Skeletal muscle satellite cell (primary cell): ENCODE measurements around the gene DNM3.

Experiments
- H3K27me3 ChIP-seq: 2 replicates; pipeline ENCODE4 v1.7.0; 2013; ENCODE audit warnings: low read length; ENCODE audit not compliant: control insufficient read depth, insufficient read depth
- H3K36me3 ChIP-seq: 2 replicates; pipeline ENCODE4 v1.7.0; 2013; ENCODE audit warnings: mild to moderate bottlenecking, control low read depth, low read length; ENCODE audit not compliant: insufficient read depth
- H3K4me1 ChIP-seq: 2 replicates; pipeline ENCODE4 v1.7.0; 2013; ENCODE audit warnings: low read length; ENCODE audit not compliant: control insufficient read depth, insufficient read depth
- H3K4me2 ChIP-seq: 2 replicates; pipeline ENCODE4 v1.7.0; 2013; ENCODE audit warnings: mild to moderate bottlenecking, low read length
- H3K4me3 ChIP-seq: 2 replicates; pipeline ENCODE4 v1.7.0; 2013; ENCODE audit warnings: low read length
- H3K9ac ChIP-seq: 2 replicates; pipeline ENCODE4 v1.7.0; 2013; ENCODE audit warnings: mild to moderate bottlenecking, low read depth, low read length, moderate library complexity
- H3K9me3 ChIP-seq: replicated peaks from 2 replicates; pipeline ENCODE4 v1.7.0; 2013; ENCODE audit warnings: mild to moderate bottlenecking, control low read depth, low read length

The DNM3 gene

DNA sequence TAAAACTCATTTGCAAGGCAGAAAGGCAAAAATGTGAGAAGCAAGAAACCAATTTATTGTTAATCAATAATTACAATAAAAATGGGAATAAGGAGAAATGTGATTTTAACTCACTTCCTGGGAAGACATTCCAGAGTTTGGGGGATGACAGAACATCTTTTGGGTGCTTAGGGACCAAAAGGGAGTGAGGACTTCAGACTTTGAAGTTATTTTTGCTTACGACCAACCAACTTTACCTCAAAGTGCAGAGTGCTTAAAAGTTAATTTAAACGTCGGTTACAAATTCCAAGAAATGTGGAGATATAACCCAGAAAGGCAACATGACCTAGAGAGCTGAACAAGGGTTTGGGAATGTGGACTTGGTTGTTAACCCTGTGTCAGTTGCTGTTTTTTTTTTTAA is 344.7 kb downstream of the DNM3 start:
- Histone ChIP-seq H3K4me3 (no peak overlapping the region), H3K9me3 (no peaks in the 10 kb centered on the region), H3K36me3 (no peaks in the 10 kb centered on the region), H3K4me2 (no peak overlapping the region), H3K27me3 (no peaks in the 10 kb centered on the region), H3K9ac (no peak overlapping the region), H3K4me1 (peaks cover 23% of the 10 kb centered on the region)

DNA sequence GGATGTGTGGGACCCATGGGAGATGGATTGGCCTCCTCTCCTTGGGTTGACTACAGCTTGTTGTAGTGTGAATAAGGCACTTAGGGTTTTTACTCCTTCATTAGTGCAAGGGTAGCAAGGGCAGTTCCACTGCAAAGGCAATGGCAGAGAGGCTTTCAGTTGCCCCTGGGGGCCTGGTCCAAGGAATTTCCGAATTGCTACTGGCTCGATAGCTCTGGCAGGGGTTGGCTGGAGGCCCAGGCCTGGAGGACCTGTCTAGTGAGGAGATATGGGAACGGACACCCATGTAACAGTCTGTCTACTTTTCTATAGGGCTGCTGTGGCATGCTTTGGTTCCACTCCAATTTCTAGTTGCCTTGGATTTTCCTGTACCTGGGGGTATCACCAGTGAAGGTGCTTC is 360.3 kb downstream of the DNM3 start:
- no peak overlapping the region for H3K4me3 ChIP-seq
- no peak overlapping the region for H3K4me2 ChIP-seq

DNA sequence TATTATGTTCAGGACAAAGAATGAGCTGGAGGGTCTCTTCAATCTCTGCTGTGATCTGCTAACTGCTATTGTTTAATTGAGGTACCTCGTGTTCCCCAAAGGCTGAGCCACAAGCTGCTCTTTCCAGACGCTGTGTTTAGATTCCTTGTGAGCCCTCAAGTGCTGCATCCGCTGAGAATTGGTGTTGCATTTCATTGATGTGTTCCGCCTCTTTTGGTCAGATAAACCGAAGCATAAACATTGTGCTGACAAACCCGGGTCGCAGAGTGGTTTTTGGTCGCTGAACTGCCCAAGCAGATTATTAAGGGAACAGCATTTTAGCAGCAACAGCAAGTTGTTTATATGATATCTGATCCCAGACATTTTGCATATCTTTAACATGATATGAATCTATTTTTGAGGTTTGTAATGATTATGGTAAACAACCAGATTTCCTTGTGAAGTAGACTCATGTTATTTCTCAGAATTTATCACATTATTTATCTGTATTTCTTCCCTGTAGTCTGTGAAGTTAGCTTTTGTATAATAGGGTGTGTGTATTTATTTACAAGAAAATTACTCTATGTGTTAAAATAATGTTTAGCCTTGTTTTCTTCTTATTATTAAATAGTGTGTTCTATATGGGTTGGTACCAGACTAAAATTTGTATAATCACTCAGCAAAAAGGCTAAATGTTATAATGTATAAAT is 362.0 kb downstream of the DNM3 start:
- Histone ChIP-seq H3K4me1 (peaks cover 6% of the 10 kb centered on the region), H3K27me3 (no peaks in the 10 kb centered on the region), H3K9ac (no peak overlapping the region), H3K4me3 (no peak overlapping the region), H3K4me2 (no peak overlapping the region), H3K36me3 (no peaks in the 10 kb centered on the region), H3K9me3 (peaks cover 5% of the 10 kb centered on the region)

More for the DNA sequence above, 360.3 kb downstream of the DNM3 start:
- H3K9me3 ChIP-seq = peaks cover 5% of the 10 kb centered on the region
- no peak overlapping the region for H3K9ac ChIP-seq
- H3K27me3 ChIP-seq = no peaks in the 10 kb centered on the region
- peaks cover 6% of the 10 kb centered on the region for H3K4me1 ChIP-seq
- no peaks in the 10 kb centered on the region for H3K36me3 ChIP-seq

DNA sequence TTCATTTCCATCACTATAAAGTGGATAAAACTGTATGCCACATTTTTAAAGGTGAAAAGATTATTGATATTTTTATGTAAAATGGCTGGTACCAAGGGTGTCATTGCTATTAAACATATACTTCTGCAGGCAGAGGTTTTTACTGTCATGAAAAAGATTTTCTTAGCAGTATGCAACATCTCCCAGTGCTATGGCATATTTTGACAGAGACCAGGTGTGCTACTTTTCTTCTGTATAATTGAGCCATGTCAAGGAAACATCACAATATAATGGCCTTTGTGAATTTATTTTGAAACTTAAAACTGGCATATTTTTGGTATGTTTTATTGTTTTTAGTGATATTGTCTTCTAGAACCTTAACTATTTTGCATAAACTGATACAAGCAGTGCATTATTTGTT is 362.6 kb downstream of the DNM3 start:
- Histone ChIP-seq H3K27me3 (no peaks in the 10 kb centered on the region), H3K4me3 (no peak overlapping the region), H3K9ac (no peak overlapping the region), H3K9me3 (peaks cover 1% of the 10 kb centered on the region), H3K4me1 (peaks cover 6% of the 10 kb centered on the region), H3K4me2 (no peak overlapping the region), H3K36me3 (no peaks in the 10 kb centered on the region)

DNA sequence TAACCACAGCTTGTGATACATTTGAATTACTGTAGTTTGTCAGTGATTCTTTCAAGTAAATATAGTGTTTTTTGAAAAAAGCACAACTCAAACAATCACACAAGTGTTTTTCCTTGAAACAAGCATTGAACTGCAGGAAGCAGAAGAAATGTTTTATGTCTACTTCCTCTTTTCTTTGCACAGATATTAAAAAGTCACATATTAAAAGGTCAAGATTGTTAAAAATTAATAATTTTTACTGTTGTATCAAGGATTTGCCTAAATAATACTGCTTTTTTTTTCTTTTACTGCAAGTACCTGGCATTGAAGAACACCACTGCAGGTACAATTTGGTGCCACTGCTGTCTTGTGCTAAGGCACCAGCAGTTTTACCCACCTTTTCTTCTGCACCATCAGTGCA is 365.0 kb downstream of the DNM3 start:
- no peak overlapping the region for H3K4me3 ChIP-seq
- no peaks in the 10 kb centered on the region for H3K9me3 ChIP-seq
- no peaks in the 10 kb centered on the region for H3K27me3 ChIP-seq
- H3K36me3 ChIP-seq = no peaks in the 10 kb centered on the region
- peaks cover 6% of the 10 kb centered on the region for H3K4me1 ChIP-seq
- H3K9ac ChIP-seq = no peak overlapping the region
- no peak overlapping the region for H3K4me2 ChIP-seq

DNA sequence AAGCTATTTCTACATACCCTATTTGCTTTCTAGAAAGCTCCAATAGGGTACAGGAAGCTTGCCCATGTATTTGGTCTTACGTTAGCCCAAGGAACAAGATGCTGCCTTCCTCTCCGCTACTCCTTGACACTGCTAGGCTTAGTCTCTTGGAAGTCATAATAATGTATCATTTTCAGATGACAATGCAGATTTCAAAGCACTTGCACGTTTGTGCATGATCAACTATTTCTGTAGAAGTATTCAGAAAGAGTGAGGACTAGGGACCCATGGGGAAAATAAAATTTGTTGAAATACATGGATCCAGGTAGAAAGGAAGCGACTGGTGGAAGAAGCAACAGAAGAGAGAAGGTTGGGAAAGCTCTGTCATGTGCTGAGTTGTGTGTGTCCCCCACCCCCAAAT is 367.3 kb downstream of the DNM3 start:
- H3K9ac ChIP-seq = no peak overlapping the region
- H3K4me2 ChIP-seq = no peak overlapping the region
- H3K27me3 ChIP-seq = no peaks in the 10 kb centered on the region
- H3K9me3 ChIP-seq = no peaks in the 10 kb centered on the region
- no peaks in the 10 kb centered on the region for H3K36me3 ChIP-seq
- H3K4me3 ChIP-seq = no peak overlapping the region
- no peaks in the 10 kb centered on the region for H3K4me1 ChIP-seq

DNA sequence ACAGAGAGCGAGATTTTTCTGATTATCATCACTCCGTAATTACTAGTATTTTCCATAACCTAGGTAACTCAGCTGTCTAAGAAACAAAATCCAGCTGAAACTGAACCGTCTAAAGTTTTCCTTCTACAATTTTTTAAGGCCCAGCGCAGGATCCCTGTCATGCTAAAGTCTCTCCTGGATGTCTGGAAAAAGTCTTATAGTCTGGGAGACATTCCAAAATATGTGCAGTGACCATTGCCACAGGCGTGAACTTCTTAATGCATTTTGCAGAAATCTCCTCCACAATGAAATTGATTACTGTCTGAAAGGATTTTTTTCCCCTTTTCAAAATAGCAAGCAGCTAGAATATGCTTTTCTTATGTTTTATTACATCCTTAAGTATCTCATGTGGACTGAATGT is 369.9 kb downstream of the DNM3 start:
- Histone ChIP-seq H3K4me2 (no peak overlapping the region), H3K4me3 (no peak overlapping the region), H3K4me1 (no peaks in the 10 kb centered on the region), H3K27me3 (no peaks in the 10 kb centered on the region), H3K9me3 (no peaks in the 10 kb centered on the region), H3K9ac (no peak overlapping the region), H3K36me3 (no peaks in the 10 kb centered on the region)

DNA sequence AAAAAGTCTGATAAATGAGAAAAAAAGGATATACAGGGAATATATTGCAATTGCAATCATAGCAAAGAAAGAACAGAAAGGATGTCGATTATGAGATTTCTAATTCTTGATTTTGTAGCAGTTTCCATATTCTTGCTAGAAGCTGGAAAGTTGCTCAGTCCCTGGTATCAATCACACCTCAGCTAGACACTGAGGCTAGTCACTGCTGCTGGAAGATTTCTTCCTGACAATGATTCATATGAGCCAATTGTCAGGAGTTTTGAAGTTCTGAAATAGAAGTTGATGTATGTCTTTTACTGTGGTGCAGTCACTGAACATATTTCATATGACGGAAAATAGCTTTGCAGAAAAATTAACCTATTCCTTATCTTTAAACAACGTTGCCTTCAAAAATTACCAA is 370.8 kb downstream of the DNM3 start:
- H3K36me3 ChIP-seq = no peaks in the 10 kb centered on the region
- H3K4me3 ChIP-seq = no peak overlapping the region
- no peaks in the 10 kb centered on the region for H3K4me1 ChIP-seq
- H3K4me2 ChIP-seq = no peak overlapping the region
- no peak overlapping the region for H3K9ac ChIP-seq
- no peaks in the 10 kb centered on the region for H3K9me3 ChIP-seq
- H3K27me3 ChIP-seq = no peaks in the 10 kb centered on the region

DNA sequence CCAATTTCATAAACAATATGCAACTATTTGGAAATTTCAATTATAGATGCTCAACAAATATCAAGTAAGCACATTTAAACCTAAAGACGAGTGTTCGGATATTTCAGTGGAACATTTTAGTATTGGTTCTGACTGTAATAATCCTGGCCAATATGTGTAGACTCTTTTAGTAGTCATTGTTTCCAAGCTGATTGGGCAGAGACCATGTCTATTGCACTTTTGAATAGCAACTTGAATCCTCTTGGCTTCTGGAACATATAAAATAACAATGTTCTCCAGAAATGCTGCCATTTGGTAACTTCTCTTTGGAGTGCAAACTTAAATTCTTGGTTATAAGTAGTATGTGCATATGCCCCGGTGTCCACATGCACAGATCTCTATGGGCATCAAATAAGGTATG is 373.7 kb downstream of the DNM3 start:
- H3K9me3 ChIP-seq = no peaks in the 10 kb centered on the region
- H3K9ac ChIP-seq = no peak overlapping the region
- no peaks in the 10 kb centered on the region for H3K36me3 ChIP-seq
- H3K4me2 ChIP-seq = no peak overlapping the region
- no peaks in the 10 kb centered on the region for H3K4me1 ChIP-seq
- H3K27me3 ChIP-seq = no peaks in the 10 kb centered on the region
- H3K4me3 ChIP-seq = no peak overlapping the region

DNA sequence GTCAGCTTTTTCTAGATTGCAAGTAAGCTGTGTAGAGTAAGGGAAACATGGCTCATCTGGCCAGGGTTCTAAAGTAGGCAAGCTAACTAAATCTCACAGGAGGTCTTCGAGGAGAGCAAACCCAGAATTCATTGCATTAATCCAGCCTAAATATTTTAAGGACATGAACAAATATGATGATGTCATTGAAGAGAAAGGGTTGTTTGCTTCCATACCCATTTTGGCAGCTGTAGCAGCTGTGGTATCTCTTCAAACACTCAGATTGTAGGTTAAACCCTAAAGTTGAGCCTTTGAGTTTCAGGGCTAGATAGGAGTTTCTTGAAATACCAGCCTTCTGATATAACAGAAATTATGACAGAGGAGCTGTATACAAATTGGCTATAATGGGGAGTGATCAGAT is 378.7 kb downstream of the DNM3 start:
- H3K27me3 ChIP-seq = no peaks in the 10 kb centered on the region
- H3K4me2 ChIP-seq = no peak overlapping the region
- no peak overlapping the region for H3K9ac ChIP-seq
- no peaks in the 10 kb centered on the region for H3K9me3 ChIP-seq
- no peaks in the 10 kb centered on the region for H3K36me3 ChIP-seq
- no peaks in the 10 kb centered on the region for H3K4me1 ChIP-seq
- no peak overlapping the region for H3K4me3 ChIP-seq

DNA sequence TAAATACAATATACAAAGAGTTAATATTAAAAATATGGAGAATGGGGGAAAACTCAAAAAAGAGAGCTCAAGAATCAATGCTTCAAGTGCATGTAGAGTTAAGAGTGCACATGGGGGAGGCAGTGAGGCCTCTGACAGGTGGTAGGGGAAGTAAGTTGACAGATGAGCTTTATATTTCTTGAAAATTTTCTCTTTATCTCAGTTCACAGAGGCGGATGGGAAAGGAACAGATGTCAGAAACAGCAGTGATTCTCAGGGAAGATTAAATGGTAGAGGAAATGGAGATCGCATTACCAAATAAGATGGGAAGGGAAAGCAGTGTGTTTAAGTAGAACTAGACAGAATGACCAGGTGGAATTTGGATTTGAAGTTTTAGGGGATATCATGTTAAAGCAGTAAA is 379.1 kb downstream of the DNM3 start:
- Histone ChIP-seq H3K4me3 (no peak overlapping the region), H3K9me3 (no peaks in the 10 kb centered on the region), H3K9ac (no peak overlapping the region), H3K27me3 (no peaks in the 10 kb centered on the region), H3K4me1 (no peaks in the 10 kb centered on the region), H3K4me2 (no peak overlapping the region), H3K36me3 (no peaks in the 10 kb centered on the region)

DNA sequence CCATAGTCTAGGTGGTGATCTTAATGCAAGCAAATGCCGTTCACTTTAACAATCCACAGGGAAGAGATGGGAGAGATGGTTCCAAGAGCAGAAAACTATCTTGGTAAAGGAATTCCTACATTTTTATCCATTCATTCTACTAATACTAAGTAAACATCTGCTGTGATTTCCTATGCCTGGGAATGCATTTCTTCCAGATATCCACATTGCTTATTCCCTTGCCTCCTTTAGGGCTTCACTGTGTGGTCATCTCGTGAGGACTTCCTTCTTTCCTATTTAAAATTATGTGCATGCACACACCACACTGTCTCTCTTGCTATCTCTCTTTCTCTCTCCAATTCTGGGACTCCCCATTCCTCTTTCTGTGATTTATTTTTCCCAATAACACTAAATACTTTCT is 380.1 kb downstream of the DNM3 start:
- Histone ChIP-seq H3K36me3 (no peaks in the 10 kb centered on the region), H3K27me3 (no peaks in the 10 kb centered on the region), H3K4me2 (no peak overlapping the region), H3K4me1 (no peaks in the 10 kb centered on the region), H3K9ac (no peak overlapping the region), H3K4me3 (no peak overlapping the region), H3K9me3 (no peaks in the 10 kb centered on the region)
